ENCODE results near the gene FBXO10. TPM values are rescaled to one million over a fixed set of nuclear protein-coding genes. Genes with fewer than 3 reads are reported as not detected.
A peak's percentile ranks its signal among the peaks of the same experiment; 100 is the strongest.

The FBXO10 gene
- total and polyA plus RNA-seq, 2 donors from 2014 or later, result 6.2 to 6.7 TPM

- H3K9ac ChIP-seq (ENCODE audit: low read length in 3 of 3), result no peak overlapping the region
Measured at GRCh38 chr9:37574241-37574721, 1.9 kb downstream of the FBXO10 start.

GRCh38 chr9:37571282-37571681, 4.9 kb downstream of the FBXO10 start:
- H3K9me3 ChIP-seq (ENCODE audit: control insufficient read depth in 2 of 3, insufficient read depth in 1 of 3, low read length in 3 of 3), result no peaks in the 10 kb centered on the region
- no peaks in the 10 kb centered on the region for H3K27me3 ChIP-seq (ENCODE audit: control insufficient read depth, insufficient read depth, low read length)
- no peak for FAIRE-seq
- no peak for DNase-seq
- TF ChIP-seq, protein P1, sequence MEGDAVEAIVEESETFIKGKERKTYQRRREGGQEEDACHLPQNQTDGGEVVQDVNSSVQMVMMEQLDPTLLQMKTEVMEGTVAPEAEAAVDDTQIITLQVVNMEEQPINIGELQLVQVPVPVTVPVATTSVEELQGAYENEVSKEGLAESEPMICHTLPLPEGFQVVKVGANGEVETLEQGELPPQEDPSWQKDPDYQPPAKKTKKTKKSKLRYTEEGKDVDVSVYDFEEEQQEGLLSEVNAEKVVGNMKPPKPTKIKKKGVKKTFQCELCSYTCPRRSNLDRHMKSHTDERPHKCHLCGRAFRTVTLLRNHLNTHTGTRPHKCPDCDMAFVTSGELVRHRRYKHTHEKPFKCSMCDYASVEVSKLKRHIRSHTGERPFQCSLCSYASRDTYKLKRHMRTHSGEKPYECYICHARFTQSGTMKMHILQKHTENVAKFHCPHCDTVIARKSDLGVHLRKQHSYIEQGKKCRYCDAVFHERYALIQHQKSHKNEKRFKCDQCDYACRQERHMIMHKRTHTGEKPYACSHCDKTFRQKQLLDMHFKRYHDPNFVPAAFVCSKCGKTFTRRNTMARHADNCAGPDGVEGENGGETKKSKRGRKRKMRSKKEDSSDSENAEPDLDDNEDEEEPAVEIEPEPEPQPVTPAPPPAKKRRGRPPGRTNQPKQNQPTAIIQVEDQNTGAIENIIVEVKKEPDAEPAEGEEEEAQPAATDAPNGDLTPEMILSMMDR (IDR thresholded peaks at IDR 0.05; ENCODE audit: borderline replicate concordance, extremely low read depth, insufficient read depth), result no peak
- H3K4me1 ChIP-seq (ENCODE audit: control insufficient read depth in 2 of 3, insufficient read depth in 2 of 3, low read depth in 1 of 3, low read length in 3 of 3), result peaks cover 0 to 14% (median 0%) of the 10 kb centered on the region in 3 donors
- H3K27ac ChIP-seq (ENCODE audit: low read depth in 2 of 2, low read length in 2 of 2), result no peak overlapping the region
- intact Hi-C loops (cut with DNase I), result no loop called here
- peaks cover 0 to 2% (median 0%) of the 10 kb centered on the region in 3 donors for H3K36me3 ChIP-seq (ENCODE audit: control insufficient read depth in 2 of 3, insufficient read depth in 3 of 3, low read length in 3 of 3)
- no peak overlapping the region for H3K9ac ChIP-seq (ENCODE audit: low read length in 3 of 3)
- no peak overlapping the region for H3K4me3 ChIP-seq (ENCODE audit: low read length in 3 of 3)

More at GRCh38 chr9:37574241-37574721, 1.9 kb downstream of the FBXO10 start:
- Histone ChIP-seq H3K4me1 (ENCODE audit: control insufficient read depth in 2 of 3, insufficient read depth in 2 of 3, low read depth in 1 of 3, low read length in 3 of 3) (peaks cover 0 to 14% (median 3%) of the 10 kb centered on the region in 3 donors), H3K27me3 (ENCODE audit: control insufficient read depth, insufficient read depth, low read length) (no peaks in the 10 kb centered on the region), H3K27ac (ENCODE audit: low read depth in 2 of 2, low read length in 2 of 2) (peak overlapping the region in 1 of 2 donors; percentile 8), H3K36me3 (ENCODE audit: control insufficient read depth in 2 of 3, insufficient read depth in 3 of 3, low read length in 3 of 3) (peaks cover 0 to 2% (median 0%) of the 10 kb centered on the region in 3 donors), H3K4me3 (ENCODE audit: low read length in 3 of 3) (no peak overlapping the region), H3K9me3 (ENCODE audit: control insufficient read depth in 2 of 3, insufficient read depth in 1 of 3, low read length in 3 of 3) (no peaks in the 10 kb centered on the region)
- peak in 2 of 5 donors; percentile 66 to 73 for DNase-seq
- intact Hi-C loops (cut with DNase I), result no loop called here
- no peak for FAIRE-seq
- TF ChIP-seq, protein P1 (IDR thresholded peaks at IDR 0.05; ENCODE audit: borderline replicate concordance, extremely low read depth, insufficient read depth), result no peak

DNA sequence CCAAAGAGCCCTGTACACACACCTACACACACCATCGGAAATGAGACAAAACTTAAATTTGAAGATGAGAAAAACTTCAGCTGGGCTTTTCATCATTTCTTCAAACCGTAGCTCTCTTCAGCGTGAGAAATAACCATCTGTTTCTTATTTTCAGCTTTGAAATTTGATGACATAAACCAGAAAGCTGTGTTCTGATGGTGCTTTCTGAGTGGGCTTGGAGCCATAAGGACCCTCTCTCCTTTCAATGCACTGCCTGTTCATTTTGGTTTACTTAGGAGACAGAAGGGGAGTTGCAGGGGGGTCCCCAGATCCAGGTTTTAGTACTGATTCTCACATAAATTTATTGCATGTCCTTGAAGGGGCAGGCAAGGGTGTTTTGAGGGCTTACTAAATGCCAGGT, 9.5 kb downstream of the FBXO10 start:
- Histone ChIP-seq H3K4me3 (ENCODE audit: low read length in 3 of 3) (no peak overlapping the region), H3K9ac (ENCODE audit: low read length in 3 of 3) (no peak overlapping the region), H3K9me3 (ENCODE audit: control insufficient read depth in 2 of 3, insufficient read depth in 1 of 3, low read length in 3 of 3) (no peaks in the 10 kb centered on the region), H3K36me3 (ENCODE audit: control insufficient read depth in 2 of 3, insufficient read depth in 3 of 3, low read length in 3 of 3) (peaks cover 0 to 2% (median 0%) of the 10 kb centered on the region in 3 donors), H3K27ac (ENCODE audit: low read depth in 2 of 2, low read length in 2 of 2) (no peak overlapping the region), H3K4me1 (ENCODE audit: control insufficient read depth in 2 of 3, insufficient read depth in 2 of 3, low read depth in 1 of 3, low read length in 3 of 3) (no peaks in the 10 kb centered on the region), H3K27me3 (ENCODE audit: control insufficient read depth, insufficient read depth, low read length) (no peaks in the 10 kb centered on the region)
- intact Hi-C loops (cut with DNase I), result no loop called here
- TF ChIP-seq, protein P1 (IDR thresholded peaks at IDR 0.05; ENCODE audit: borderline replicate concordance, extremely low read depth, insufficient read depth), result no peak
- DNase-seq, result no peak
- FAIRE-seq, result no peak
